ENCODE results near the gene INVS. TPM values are rescaled to one million over a fixed set of nuclear protein-coding genes. Genes with fewer than 3 reads are reported as not detected.
"Not testable (repeated sequence)": the region's sequence is repeated elsewhere in the genome, so short reads cannot be mapped to it uniquely, and the experiment has no call there.

The INVS gene
- total RNA-seq, 1 donor from 2014 or later = 32.4 TPM

DNA sequence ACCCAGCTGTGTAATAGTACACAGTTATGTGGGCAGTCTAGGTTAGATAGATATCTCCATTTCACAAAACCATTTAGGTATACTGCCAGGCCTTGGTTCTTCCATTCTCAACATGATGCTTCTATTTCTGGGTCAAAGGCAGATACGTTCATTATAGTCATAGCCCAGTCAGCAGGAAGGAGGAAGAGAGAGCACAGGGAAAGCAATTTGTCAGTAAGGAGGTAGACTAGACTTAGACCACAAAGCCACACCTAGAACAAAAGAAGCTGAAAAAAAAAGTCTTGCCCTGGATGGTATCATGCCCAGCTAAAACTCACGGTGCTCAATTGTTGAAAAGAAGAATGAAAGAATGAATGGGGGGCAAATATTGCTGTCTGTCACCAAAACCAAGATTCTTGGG, 7.6 kb downstream of the INVS start:
- intact Hi-C loops (cut with DNase I) = no loop called here
- ATAC-seq = no peak
- no peak for DNase-seq (ENCODE audit: low spot score)

DNA sequence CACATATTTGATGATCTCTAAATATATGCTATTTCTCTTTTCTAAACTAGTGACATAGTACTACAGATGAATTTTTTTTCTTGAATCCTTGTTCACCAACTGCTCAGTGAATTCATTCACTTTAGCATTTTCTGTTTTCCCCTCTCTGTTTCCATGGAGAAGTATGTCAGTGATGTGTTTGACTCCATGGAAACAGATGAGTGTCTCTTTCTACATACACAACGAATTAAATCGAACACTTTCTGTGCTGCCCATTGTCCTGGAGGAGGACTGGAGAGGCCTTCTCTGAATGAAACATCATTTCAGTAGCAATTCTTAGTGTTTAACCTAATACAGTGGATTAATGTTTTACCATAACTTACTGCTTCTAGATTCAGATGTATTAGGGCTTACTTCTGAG, 9.5 kb downstream of the INVS start:
- no peak for ATAC-seq
- intact Hi-C loops (cut with DNase I) = no loop called here
- DNase-seq (ENCODE audit: low spot score) = no peak

GRCh38 chr9:100111235-100111634, 12.2 kb downstream of the INVS start:
- DNase-seq (ENCODE audit: low spot score) (peak; percentile 86), ATAC-seq (peak; percentile 95)
- intact Hi-C loops (cut with DNase I) = no loop called here

- DNase-seq (ENCODE audit: low spot score) (no peak), ATAC-seq (no peak)
- intact Hi-C loops (cut with DNase I) = no loop called here
Measured at GRCh38 chr9:100112677-100113336, 13.8 kb downstream of the INVS start.

GRCh38 chr9:100117316-100117715, 18.3 kb downstream of the INVS start:
- no peak for ATAC-seq
- DNase-seq (ENCODE audit: low spot score) = no peak

GRCh38 chr9:100120286-100120685, 21.2 kb downstream of the INVS start:
- ATAC-seq (no peak), DNase-seq (ENCODE audit: low spot score) (no peak)
- intact Hi-C loops (cut with DNase I) = no loop called here

More at GRCh38 chr9:100117316-100117715, 18.3 kb downstream of the INVS start:
- intact Hi-C loops (cut with DNase I) = no loop called here

DNA sequence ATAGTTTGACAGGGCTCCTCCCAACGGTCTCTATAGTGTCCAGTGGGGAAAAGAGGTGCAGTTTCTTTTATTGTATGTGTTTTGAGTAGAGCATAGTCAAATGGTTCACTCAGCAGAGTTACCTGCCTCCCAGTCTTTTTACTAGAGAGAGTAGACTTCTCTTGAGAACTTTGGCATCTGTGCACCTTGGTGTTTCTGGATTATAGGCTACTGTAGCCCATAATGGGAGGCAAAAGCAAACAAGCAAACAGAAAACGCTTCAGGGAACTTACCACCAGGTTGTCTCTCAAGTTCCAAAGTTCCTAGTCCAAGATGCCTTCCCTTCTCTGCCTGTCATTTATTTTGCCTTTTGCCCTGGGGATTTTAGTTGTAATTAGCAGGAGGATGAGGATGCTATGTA, 26.2 kb downstream of the INVS start:
- DNase-seq (ENCODE audit: low spot score) = no peak
- intact Hi-C loops (cut with DNase I) = no loop called here
- ATAC-seq = no peak

DNA sequence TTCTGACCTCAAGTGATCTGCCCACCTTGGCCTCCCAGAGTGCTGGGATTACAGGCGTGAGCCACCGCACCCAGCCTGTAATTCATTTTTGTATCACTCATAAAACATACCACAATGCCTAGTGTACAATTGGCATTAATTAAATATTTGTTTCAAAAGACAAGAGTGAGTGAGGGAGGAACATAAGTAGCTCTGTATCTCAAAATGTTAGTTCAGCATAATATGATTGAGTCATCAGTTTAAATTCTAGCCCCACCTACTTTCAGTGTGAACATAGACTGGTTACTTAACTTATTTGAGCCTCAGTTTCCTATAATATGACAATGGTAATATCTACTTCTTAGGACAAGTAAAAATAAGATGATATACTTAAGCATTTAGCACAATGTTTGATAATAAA, 26.9 kb downstream of the INVS start:
- ATAC-seq (no peak), DNase-seq (ENCODE audit: low spot score) (no peak)
- intact Hi-C loops (cut with DNase I) = no loop called here

GRCh38 chr9:100126423-100126822, 27.4 kb downstream of the INVS start:
- intact Hi-C loops (cut with DNase I) = no loop called here
- DNase-seq (ENCODE audit: low spot score) (no peak), ATAC-seq (no peak)

DNA sequence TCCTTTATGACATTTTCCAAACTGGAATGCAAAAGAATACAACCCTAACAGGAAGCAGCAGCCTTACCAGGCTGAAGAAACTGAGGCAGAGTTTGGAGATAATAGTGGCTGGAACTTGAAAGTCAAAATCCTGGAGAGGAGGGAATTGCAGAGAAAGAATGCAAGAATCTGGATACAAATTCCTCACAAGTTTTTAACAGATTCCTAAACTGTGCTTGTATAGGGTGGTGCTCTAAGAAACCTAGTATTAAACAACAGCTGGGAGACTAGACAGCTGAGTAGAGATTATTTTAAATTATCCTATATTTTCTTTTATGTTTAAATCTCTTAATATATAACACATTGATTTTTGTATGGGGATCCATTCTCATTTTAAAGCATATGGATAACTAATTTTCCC, 30.7 kb downstream of the INVS start:
- ATAC-seq (no peak), DNase-seq (ENCODE audit: low spot score) (no peak)
- intact Hi-C loops (cut with DNase I) = no loop called here

DNA sequence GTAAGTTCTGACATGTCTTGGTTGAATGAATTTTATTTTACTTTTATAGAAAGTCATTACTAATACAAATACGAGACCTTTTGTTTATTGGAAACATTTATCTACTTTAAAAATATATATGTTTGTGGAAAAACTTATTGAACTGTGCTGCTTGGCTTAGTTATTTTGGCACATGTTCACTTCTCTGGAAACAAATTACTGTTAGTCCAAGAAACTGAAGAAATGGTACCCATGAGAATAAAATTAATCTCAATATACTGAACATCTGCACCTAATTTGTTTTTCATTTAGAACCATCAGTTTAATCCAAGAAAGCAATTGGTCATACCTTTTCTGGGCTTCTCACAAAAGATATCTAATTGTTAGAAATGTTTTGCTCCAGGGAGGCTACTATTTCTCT, 32.2 kb downstream of the INVS start:
- intact Hi-C loops (cut with DNase I) = no loop called here
- no peak for ATAC-seq

GRCh38 chr9:100131875-100132430, 32.9 kb downstream of the INVS start:
- intact Hi-C loops (cut with DNase I) = no loop called here
- DNase-seq (ENCODE audit: low spot score) (no peak), ATAC-seq (no peak)

More for the DNA sequence above, 32.2 kb downstream of the INVS start:
- no peak for DNase-seq (ENCODE audit: low spot score)

GRCh38 chr9:100134731-100135130, 35.7 kb downstream of the INVS start:
- ATAC-seq (no peak), DNase-seq (ENCODE audit: low spot score) (no peak)
- intact Hi-C loops (cut with DNase I) = no loop called here

- intact Hi-C loops (cut with DNase I); ATAC-seq; DNase-seq (ENCODE audit: low spot score): not testable (repeated sequence)
Measured at GRCh38 chr9:100136799-100137198, 37.8 kb downstream of the INVS start.

- intact Hi-C loops (cut with DNase I); ATAC-seq; DNase-seq (ENCODE audit: low spot score): not testable (repeated sequence)
Measured at GRCh38 chr9:100140303-100140702, 41.3 kb downstream of the INVS start.

GRCh38 chr9:100141862-100142261, 42.8 kb downstream of the INVS start:
- ATAC-seq; intact Hi-C loops (cut with DNase I); DNase-seq (ENCODE audit: low spot score): not testable (repeated sequence)

DNA sequence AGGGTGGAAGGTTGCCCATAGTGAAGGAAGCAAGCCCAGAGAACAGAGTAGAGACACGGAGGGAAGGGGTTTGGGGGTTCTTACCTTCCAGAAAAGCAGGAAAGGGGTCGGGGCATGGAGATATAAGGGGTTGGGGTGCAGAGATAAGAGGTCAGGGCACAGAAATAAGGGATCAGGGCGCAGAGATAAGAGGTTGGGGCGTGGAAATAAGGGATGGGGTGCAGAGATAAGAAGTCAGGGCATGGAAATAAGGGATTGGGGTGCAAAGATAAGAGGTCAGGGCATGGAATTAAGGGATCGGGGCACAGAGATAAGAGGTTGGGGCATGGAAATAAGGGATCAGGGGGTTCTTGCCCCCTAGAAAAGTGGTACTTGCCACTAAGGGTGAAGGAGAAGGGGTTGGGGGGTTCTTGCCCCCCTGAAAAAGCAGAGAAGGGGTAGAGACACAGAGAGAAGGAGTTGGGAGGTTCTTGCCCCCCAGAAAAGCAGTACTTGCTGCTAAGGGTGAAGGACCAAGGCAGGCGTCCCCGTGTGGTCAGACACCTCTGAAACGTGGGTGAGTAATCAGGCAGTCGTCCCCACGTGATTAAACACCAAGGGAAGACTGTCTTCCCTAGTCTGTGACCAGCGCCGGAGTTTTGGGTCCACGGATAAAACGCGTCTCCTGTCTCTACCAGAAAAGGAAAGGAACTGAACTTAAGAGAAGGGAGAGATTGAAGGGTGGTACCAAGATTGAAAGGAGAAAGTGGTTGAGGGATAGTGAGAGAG, 46.3 kb downstream of the INVS start:
- intact Hi-C loops (cut with DNase I); ATAC-seq; DNase-seq (ENCODE audit: low spot score): not testable (repeated sequence)

GRCh38 chr9:100145976-100146375, 46.9 kb downstream of the INVS start:
- ATAC-seq; intact Hi-C loops (cut with DNase I); DNase-seq (ENCODE audit: low spot score): not testable (repeated sequence)

DNA sequence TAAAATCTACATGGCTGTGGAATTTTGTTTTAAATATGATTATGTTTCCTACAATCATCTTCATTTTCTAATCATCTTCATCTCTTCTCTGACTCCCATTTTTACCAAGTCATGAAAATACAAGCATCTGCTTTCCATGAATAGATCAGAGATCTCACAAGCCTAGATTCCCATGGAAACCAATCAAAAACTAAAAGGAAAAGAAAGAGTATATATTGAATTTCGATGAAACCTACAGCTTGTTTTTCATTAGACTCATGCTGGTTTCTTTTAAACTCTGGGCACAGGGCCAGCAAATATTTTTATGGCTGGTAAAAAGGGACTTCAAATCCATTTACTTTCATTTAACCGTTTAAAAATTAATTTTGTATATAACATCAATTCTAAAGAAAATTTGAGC, 51.2 kb downstream of the INVS start:
- intact Hi-C loops (cut with DNase I) = no loop called here
- ATAC-seq = no peak

GRCh38 chr9:100160021-100160420, 61.0 kb downstream of the INVS start:
- ATAC-seq (no peak), DNase-seq (ENCODE audit: low spot score) (no peak)
- intact Hi-C loops (cut with DNase I) = loop anchor here (5.0 kb wide), 1 partner anchor 282 kb away; no protein-coding TSS in a partner anchor

More for the DNA sequence above, 51.2 kb downstream of the INVS start:
- no peak for DNase-seq (ENCODE audit: low spot score)
